Hepatocyte (in vitro differentiated cells): ENCODE measurements around the gene ATXN1.

Source experiments
- EZH2 ChIP-seq: fragments of 200-600 bp; sonication (generic); IDR thresholded peaks from 2 replicates; pipeline ENCODE4 v1.6.1; 2016; ENCODE audit warnings: antibody characterized with exemption, mild to moderate bottlenecking, borderline replicate concordance
- EZH2phosphoT487 ChIP-seq: fragments of 200-600 bp; sonication (generic); IDR thresholded peaks from one replicate; pipeline ENCODE4 v1.6.1; 2018; ENCODE audit warnings: antibody characterized with exemption, mild to moderate bottlenecking, low read depth, moderate library complexity; ENCODE audit not compliant: unreplicated experiment, severe bottlenecking
- TF ChIP-seq, protein P1 (sequence below): fragments of 200-600 bp; sonication (generic); IDR thresholded peaks from 2 replicates; pipeline ENCODE4 v1.5.1; 2016; ENCODE audit warnings: antibody characterized with exemption, mild to moderate bottlenecking; ENCODE audit not compliant: poor library complexity

DNA sequence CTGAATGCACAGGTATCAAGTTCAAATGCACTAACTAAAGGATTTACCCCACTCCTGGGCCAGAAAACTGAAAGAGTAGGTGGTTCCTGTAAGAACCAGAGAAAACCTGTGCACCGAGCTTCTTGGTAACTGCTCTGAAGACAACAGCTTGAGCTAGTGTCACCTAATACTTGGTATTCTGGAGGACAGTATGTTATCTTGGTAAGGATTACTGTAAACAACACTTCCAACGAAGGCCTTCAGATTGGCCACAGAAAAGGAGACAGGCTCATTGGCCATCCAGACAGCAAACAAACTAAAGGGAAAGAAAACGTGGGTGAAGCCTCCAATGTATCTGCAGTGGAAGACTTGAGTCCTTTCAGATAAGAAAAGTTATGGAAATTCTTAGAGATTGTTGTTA lies 461.4 kb downstream of the ATXN1 start:
- TF ChIP-seq, protein P1, sequence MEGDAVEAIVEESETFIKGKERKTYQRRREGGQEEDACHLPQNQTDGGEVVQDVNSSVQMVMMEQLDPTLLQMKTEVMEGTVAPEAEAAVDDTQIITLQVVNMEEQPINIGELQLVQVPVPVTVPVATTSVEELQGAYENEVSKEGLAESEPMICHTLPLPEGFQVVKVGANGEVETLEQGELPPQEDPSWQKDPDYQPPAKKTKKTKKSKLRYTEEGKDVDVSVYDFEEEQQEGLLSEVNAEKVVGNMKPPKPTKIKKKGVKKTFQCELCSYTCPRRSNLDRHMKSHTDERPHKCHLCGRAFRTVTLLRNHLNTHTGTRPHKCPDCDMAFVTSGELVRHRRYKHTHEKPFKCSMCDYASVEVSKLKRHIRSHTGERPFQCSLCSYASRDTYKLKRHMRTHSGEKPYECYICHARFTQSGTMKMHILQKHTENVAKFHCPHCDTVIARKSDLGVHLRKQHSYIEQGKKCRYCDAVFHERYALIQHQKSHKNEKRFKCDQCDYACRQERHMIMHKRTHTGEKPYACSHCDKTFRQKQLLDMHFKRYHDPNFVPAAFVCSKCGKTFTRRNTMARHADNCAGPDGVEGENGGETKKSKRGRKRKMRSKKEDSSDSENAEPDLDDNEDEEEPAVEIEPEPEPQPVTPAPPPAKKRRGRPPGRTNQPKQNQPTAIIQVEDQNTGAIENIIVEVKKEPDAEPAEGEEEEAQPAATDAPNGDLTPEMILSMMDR = no peak
- no peak for TF ChIP-seq EZH2
- no peak for TF ChIP-seq EZH2phosphoT487
